Mucosa of stomach (tissue), 1 donor: ENCODE data around the gene OTUB2.
A peak's percentile ranks its signal among the peaks of the same experiment; 100 is the strongest.

Source experiments
- H3K27me3 ChIP-seq: one replicate; pipeline ENCODE4 v1.7.0; 2013; ENCODE audit warnings: mild to moderate bottlenecking, low read length; ENCODE audit not compliant: control insufficient read depth, insufficient read depth
- H3K36me3 ChIP-seq: one replicate; pipeline ENCODE4 v1.7.0; 2013; ENCODE audit warnings: low read length; ENCODE audit not compliant: control insufficient read depth, insufficient read depth
- H3K4me1 ChIP-seq: one replicate; pipeline ENCODE4 v1.7.0; 2013; ENCODE audit warnings: mild to moderate bottlenecking, low read length; ENCODE audit not compliant: control insufficient read depth, insufficient read depth
- H3K4me3 ChIP-seq: one replicate; pipeline ENCODE4 v1.7.0; 2013; ENCODE audit warnings: low read length
- H3K9ac ChIP-seq: one replicate; pipeline ENCODE4 v1.7.0; 2013; ENCODE audit warnings: mild to moderate bottlenecking, low read length, moderate library complexity
- H3K9me3 ChIP-seq: one replicate; pipeline ENCODE4 v1.7.0; 2013; ENCODE audit warnings: mild to moderate bottlenecking, low read length, moderate library complexity; ENCODE audit not compliant: control insufficient read depth
- donor health status: Pancreatic carcinoma.

Gene OTUB2

DNA sequence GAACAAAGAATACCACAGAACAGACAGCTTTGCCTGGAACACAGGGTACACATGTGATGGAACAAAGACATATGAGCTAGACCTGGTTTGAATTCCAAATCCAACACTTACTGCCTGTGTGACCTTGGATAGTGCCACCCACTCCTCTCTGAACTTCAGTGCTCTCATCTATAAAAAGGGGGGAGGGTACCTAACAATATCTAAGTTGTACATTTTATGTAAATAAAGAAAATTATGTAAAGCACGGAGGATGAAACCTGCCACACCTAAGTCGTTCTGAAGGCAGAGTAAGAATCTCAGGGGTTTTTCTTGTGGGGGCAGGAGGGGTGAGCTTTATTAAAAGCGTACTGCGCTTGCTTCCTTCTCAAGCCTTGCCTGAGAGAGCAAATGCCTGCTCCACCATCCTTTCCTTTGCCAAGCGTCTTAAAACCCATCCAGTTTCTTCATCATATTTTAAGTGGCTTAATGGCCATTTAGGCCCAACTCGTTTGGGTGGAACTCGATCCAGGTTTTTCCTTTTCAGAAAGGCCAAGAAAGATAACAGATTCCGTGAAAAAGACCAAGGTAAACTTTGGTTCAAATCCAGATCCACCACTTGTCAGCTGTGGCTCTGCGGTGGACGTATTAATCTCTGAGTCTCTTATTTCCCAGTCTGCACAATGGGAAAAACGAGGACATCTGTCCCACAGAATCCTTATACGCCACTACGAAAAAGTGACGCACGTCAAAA lies 53.9 kb downstream of the OTUB2 start:
- Histone ChIP-seq H3K4me1 (peaks cover 32% of the 10 kb centered on the region), H3K9ac (peak overlapping the region; percentile 88), H3K4me3 (peak overlapping the region; percentile 81), H3K27me3 (no peaks in the 10 kb centered on the region), H3K36me3 (peaks cover 5% of the 10 kb centered on the region), H3K9me3 (no peaks in the 10 kb centered on the region)

DNA sequence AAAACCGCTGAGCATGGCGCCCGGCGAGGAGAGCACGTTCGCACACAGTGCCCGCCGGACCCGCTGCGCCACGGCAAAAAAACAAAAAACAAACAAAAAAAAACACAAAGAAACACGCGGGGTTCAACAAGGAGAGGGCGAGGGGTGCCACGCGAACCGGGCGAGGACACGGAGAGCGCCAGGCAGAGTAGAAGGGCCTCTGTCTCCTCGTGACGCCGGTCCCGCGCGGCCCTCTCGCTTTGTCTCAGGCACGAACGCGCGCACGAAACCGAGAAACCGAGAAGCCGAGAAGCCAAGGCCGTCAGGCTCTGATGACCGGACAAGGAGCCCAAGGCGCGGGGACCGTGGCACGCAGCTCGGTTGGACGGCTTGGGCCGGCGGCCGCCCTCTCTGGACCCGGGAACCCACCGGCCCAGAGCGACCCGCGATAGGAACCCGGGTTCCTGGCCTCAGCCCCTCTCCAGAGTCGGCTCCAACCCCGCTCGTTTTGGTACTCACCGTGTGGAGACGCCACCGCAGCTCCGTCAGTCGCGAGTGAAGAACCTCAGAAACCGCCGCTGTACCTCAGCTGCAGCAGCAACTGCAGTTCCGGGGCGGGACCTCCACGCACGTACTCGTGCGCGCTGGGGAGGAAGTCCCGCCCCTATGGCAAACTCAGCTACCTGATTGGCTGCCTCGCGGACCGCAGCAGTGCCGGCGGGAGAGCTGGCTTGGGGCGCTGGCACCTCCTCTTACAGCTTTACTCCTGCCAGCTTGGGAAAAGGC lies 54.7 kb downstream of the OTUB2 start, which contains the start of the genes DDX24 and IFI27L1:
Gene DDX24, minus strand, starts transcription at position 582 of the 765 bp plus-strand sequence. CDS start 1,460 bp downstream, outside the sequence.
Gene IFI27L1, plus strand, starts transcription at position 690 of the 765 bp plus-strand sequence. CDS start 15,628 bp downstream, outside the sequence.
- H3K36me3 ChIP-seq, result peaks cover 5% of the 10 kb centered on the region
- H3K4me1 ChIP-seq, result peaks cover 32% of the 10 kb centered on the region
- H3K9me3 ChIP-seq, result no peaks in the 10 kb centered on the region
- peak within 1 kb of the TSS; percentile 81 for H3K4me3 ChIP-seq
- H3K27me3 ChIP-seq, result no peaks in the 10 kb centered on the region
- peak within 1 kb of the TSS; percentile 88 for H3K9ac ChIP-seq

- peaks cover 5% of the 10 kb centered on the region for H3K36me3 ChIP-seq
- H3K9ac ChIP-seq, result peak overlapping the region; percentile 88
- H3K27me3 ChIP-seq, result no peaks in the 10 kb centered on the region
- peak overlapping the region; percentile 81 for H3K4me3 ChIP-seq
- no peaks in the 10 kb centered on the region for H3K9me3 ChIP-seq
- H3K4me1 ChIP-seq, result peaks cover 32% of the 10 kb centered on the region
These were observed 55.3 kb downstream of the OTUB2 start for GRCh38 chr14:94081386-94081820.

DNA sequence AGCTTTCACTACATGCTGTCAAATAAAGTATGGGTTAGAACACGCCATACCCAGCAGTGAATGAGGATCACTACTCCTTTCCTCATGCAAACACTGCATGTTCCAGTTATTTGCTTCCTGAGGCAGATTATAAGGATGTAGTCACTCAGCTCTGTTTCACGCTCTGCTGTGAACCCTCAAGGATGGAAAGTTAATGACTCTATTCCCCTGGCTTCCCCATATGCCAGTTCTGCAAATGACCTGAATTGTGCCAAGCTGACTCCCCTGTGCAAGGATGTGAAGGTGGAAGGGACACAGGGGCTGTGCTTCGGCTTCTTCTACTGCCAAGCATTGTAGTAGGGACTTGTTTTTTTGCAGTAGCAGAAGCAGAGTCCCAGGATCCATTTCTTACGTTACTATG lies 61.8 kb downstream of the OTUB2 start:
- no peaks in the 10 kb centered on the region for H3K27me3 ChIP-seq
- H3K9ac ChIP-seq, result no peak overlapping the region
- no peaks in the 10 kb centered on the region for H3K4me1 ChIP-seq
- no peaks in the 10 kb centered on the region for H3K36me3 ChIP-seq
- H3K4me3 ChIP-seq, result no peak overlapping the region
- H3K9me3 ChIP-seq, result no peaks in the 10 kb centered on the region

DNA sequence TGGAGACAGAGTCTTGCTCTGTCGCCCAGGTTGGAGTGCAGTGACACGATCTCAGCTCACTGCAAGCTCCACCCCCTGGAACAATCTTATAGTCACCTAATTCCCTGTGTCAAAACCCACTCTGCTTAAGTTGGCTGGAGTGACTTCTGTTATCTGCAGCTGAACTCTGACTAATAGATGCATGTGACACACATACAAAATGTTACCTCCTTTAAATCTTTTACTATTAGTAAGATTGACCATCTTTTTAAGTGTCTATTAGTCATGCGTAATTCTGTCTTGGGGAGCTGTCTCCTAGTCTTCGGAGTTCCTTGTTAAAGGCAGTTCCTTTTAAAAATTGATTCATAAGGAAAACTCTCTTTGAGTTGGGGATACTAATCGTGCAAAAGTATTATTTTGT lies 62.4 kb downstream of the OTUB2 start:
- Histone ChIP-seq H3K27me3 (no peaks in the 10 kb centered on the region), H3K4me3 (no peak overlapping the region), H3K9ac (no peak overlapping the region), H3K4me1 (no peaks in the 10 kb centered on the region), H3K36me3 (no peaks in the 10 kb centered on the region), H3K9me3 (no peaks in the 10 kb centered on the region)

GRCh38 chr14:94089479-94089878 lies 63.3 kb downstream of the OTUB2 start:
- no peaks in the 10 kb centered on the region for H3K36me3 ChIP-seq
- H3K4me1 ChIP-seq, result no peaks in the 10 kb centered on the region
- no peaks in the 10 kb centered on the region for H3K27me3 ChIP-seq
- no peak overlapping the region for H3K9ac ChIP-seq
- no peak overlapping the region for H3K4me3 ChIP-seq
- H3K9me3 ChIP-seq, result no peaks in the 10 kb centered on the region

- no peaks in the 10 kb centered on the region for H3K27me3 ChIP-seq
- H3K4me3 ChIP-seq, result no peak overlapping the region
- no peaks in the 10 kb centered on the region for H3K9me3 ChIP-seq
- H3K36me3 ChIP-seq, result no peaks in the 10 kb centered on the region
- no peaks in the 10 kb centered on the region for H3K4me1 ChIP-seq
- no peak overlapping the region for H3K9ac ChIP-seq
These were observed 67.3 kb downstream of the OTUB2 start for GRCh38 chr14:94093418-94093817.

GRCh38 chr14:94097091-94097490 lies 71.0 kb downstream of the OTUB2 start:
- H3K27me3 ChIP-seq, result no peaks in the 10 kb centered on the region
- no peaks in the 10 kb centered on the region for H3K36me3 ChIP-seq
- no peak overlapping the region for H3K9ac ChIP-seq
- H3K4me3 ChIP-seq, result no peak overlapping the region
- H3K4me1 ChIP-seq, result peaks cover 3% of the 10 kb centered on the region
- no peaks in the 10 kb centered on the region for H3K9me3 ChIP-seq
